DOHH2 (cell line): ENCODE measurements around the gene DIP2B.
"Not testable (repeated sequence)": the region's sequence is repeated elsewhere in the genome, so short reads cannot be mapped to it uniquely, and the experiment has no call there.

Experiments used
- EZH2phosphoT487 ChIP-seq: fragments of 200-600 bp; sonication (generic); IDR thresholded peaks from 2 replicates; pipeline ENCODE4 v1.6.1; 2017; ENCODE audit warnings: borderline replicate concordance, mild to moderate bottlenecking, antibody characterized with exemption, low read length, moderate library complexity, mixed read lengths
- TF ChIP-seq, protein P1 (sequence below): fragments of 200-600 bp; sonication (generic); IDR thresholded peaks from one replicate; pipeline ENCODE4 v1.5.1; 2014; ENCODE audit warnings: antibody characterized with exemption, mild to moderate bottlenecking, low read depth, low read length; ENCODE audit not compliant: poor library complexity, severe bottlenecking

DNA sequence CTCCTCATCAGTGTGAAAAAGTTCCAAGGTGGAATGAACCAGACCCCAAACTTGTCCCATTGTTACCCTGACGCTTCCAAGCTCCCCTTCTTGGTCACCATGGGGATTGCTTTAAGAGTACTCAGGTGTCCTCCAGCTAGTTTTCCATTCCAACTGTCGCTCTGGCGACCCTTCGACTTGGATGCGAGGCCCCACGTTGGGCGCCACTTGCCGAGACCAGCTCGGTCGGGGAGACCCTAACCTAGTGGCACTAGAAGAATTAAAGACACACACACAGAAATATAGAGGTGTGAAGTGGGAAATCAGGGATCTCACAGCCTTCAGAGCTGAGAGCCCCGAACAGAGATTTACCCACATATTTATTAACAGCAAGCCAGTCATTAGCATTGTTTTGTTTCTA lies 6.7 kb upstream of the DIP2B start:
- TF ChIP-seq, protein P1, sequence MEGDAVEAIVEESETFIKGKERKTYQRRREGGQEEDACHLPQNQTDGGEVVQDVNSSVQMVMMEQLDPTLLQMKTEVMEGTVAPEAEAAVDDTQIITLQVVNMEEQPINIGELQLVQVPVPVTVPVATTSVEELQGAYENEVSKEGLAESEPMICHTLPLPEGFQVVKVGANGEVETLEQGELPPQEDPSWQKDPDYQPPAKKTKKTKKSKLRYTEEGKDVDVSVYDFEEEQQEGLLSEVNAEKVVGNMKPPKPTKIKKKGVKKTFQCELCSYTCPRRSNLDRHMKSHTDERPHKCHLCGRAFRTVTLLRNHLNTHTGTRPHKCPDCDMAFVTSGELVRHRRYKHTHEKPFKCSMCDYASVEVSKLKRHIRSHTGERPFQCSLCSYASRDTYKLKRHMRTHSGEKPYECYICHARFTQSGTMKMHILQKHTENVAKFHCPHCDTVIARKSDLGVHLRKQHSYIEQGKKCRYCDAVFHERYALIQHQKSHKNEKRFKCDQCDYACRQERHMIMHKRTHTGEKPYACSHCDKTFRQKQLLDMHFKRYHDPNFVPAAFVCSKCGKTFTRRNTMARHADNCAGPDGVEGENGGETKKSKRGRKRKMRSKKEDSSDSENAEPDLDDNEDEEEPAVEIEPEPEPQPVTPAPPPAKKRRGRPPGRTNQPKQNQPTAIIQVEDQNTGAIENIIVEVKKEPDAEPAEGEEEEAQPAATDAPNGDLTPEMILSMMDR = not testable (repeated sequence)
- TF ChIP-seq EZH2phosphoT487 = not testable (repeated sequence)
